Suppressor macrophage treated with lipopolysaccharide for 4 hours (primary cell): ENCODE results near the gene CTCF.
A peak's percentile ranks its signal among the peaks of the same experiment; 100 is the strongest.
"Not testable (repeated sequence)": the region's sequence is repeated elsewhere in the genome, so short reads cannot be mapped to it uniquely, and the experiment has no call there.

Source experiments
- DNase-seq: peaks from one replicate; pipeline ENCODE4 v3.0.0-alpha.2; 2020

CTCF gene

GRCh38 chr16:67562526-67562917 is at the start of gene CTCF:
Gene CTCF (plus strand): TSS chr16:67562526. CDS start chr16:67610833, 48,307 bp downstream.
- peak; percentile 91 for DNase-seq

GRCh38 chr16:67513892-67514291 is 48.4 kb upstream of the CTCF start:
- DNase-seq: not testable (repeated sequence)

GRCh38 chr16:67514382-67514828 is 47.9 kb upstream of the CTCF start:
- peak; percentile 96 for DNase-seq

GRCh38 chr16:67516296-67517154 is 45.8 kb upstream of the CTCF start:
- peak; percentile 35 for DNase-seq

- no peak for DNase-seq
These were observed 45.2 kb upstream of the CTCF start for GRCh38 chr16:67517155-67517445.

GRCh38 chr16:67517661-67518423 is 44.5 kb upstream of the CTCF start:
- no peak for DNase-seq

GRCh38 chr16:67518676-67519075 is 43.6 kb upstream of the CTCF start:
- no peak for DNase-seq

- no peak for DNase-seq
These were observed 43.1 kb upstream of the CTCF start for GRCh38 chr16:67519242-67519641.

GRCh38 chr16:67521095-67521804 is 41.1 kb upstream of the CTCF start:
- DNase-seq: peak; percentile 99

- DNase-seq: no peak
These were observed 37.0 kb upstream of the CTCF start for GRCh38 chr16:67525176-67525860.

- no peak for DNase-seq
These were observed 36.1 kb upstream of the CTCF start for GRCh38 chr16:67526149-67526791.

GRCh38 chr16:67528222-67528869 is 34.0 kb upstream of the CTCF start, which contains the start of gene RIPOR1:
Gene RIPOR1 (plus strand): TSS chr16:67528829. CDS start chr16:67538447, 9,618 bp downstream.
- peak; percentile 54 for DNase-seq

GRCh38 chr16:67528870-67529581 is 33.3 kb upstream of the CTCF start:
- DNase-seq: peak; percentile 44

GRCh38 chr16:67529582-67530012 is 32.7 kb upstream of the CTCF start:
- DNase-seq: no peak

- peak; percentile 65 for DNase-seq
These were observed 32.0 kb upstream of the CTCF start for GRCh38 chr16:67530013-67530939.

- peak; percentile 70 for DNase-seq
These were observed 31.1 kb upstream of the CTCF start for GRCh38 chr16:67531247-67531646.

GRCh38 chr16:67533024-67533560 is 29.2 kb upstream of the CTCF start:
- DNase-seq: no peak

- not testable (repeated sequence) for DNase-seq
These were observed 28.3 kb upstream of the CTCF start for GRCh38 chr16:67533987-67534386.

- DNase-seq: no peak
These were observed 27.9 kb upstream of the CTCF start for GRCh38 chr16:67534431-67534830.
